Measurements from ENCODE around the gene ZNF414.

DNA sequence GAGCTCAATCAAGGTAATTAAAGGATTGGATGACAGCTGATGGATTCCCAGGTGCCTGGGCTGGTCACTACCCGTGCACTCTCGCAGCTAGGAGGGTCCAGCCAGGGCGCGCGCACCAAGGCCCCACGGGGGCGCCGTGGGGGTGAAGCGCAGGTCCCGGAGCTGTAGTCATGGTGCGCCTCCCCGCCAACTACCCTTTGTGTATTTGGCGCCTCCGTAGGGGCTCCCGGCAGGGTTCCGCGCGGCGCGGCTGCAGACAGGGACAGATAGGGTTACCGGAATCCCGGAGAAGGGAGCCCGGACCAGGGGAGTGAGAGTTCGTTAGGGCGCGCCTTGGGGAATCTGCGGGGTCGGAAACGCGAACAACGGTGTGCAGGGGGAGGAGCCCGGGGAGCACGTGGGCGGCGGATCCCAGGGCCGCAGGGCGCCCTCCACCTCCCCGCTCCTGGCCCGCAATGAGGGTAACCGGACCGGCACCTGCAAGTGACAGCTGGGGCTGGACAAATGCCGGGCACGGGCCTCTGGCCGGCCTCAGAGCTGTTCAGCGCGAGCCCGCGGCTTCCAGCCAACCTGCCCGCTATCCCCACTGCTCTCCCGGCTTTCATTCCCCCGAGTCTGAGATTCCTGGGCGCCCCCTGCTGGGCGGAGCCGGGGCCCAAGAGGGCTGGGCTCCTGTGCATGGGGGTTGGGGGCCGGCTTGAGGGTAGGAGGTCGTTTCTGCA is 8.1 kb downstream of the ZNF414 start:
- peak in 2 of 3 donors; percentile 22 to 36 for TF ChIP-seq POLR2A (IDR thresholded peaks at IDR 0.05)
- TF ChIP-seq, protein P1, sequence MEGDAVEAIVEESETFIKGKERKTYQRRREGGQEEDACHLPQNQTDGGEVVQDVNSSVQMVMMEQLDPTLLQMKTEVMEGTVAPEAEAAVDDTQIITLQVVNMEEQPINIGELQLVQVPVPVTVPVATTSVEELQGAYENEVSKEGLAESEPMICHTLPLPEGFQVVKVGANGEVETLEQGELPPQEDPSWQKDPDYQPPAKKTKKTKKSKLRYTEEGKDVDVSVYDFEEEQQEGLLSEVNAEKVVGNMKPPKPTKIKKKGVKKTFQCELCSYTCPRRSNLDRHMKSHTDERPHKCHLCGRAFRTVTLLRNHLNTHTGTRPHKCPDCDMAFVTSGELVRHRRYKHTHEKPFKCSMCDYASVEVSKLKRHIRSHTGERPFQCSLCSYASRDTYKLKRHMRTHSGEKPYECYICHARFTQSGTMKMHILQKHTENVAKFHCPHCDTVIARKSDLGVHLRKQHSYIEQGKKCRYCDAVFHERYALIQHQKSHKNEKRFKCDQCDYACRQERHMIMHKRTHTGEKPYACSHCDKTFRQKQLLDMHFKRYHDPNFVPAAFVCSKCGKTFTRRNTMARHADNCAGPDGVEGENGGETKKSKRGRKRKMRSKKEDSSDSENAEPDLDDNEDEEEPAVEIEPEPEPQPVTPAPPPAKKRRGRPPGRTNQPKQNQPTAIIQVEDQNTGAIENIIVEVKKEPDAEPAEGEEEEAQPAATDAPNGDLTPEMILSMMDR (IDR thresholded peaks at IDR 0.05), result peak; percentile 77 to 90 (median 83)

All from body of pancreas (tissue), 4 donors.